DLD1 (cell line): ENCODE data around the gene PRR14.

Experiments used
- in situ Hi-C: cut with HindIII; loops from 2 replicates; pipeline ENCODE4 v1.10.0; 2017; ENCODE audit warnings: low sequenced_read_pairs

Gene PRR14

DNA sequence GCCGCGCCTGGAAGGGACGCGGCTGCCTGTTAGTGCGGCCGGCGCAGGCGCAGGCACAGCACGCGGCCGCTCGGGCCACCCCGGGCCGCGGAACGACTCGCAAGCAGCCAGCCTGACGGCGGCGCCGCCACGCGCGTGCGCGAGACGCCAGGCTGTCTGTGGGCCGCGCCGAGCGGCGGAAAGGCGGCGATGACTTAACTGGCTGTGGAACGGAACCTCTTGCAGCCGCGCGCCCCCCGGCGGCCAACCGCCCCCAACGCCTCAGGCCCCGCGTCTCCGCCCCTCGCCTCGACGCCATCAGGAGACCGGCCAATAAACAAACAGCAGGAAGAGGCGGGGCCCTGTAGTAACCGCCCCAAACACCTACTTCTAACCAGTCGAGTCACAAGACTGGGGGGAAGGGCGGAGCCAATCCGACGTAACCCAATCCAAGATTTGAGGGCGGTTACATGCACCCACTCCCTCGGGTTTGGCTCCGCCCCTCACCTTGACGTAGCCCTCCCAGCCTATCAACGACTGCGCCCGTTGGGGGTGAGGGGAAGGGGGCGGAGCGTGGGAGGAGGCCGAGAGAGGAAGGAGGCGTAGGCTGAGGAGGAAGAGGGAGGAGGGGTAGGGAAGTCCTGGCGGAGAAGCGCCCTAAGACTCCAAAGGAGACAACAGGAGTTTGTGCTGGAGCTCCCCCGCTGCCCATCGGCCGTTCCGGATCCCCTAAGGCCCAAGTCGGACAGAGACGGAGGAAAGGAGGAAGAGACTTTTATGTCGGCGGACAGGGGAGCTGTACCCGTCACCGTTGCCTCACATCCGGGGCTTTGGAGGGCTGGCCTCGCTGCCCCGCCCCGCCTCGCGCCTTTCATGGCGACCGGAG is 7.3 kb downstream of the PRR14 start, which contains the start of gene FBRS:
TSS of gene FBRS (plus strand) at position 566 of the 865 bp plus-strand sequence. CDS start 1,088 bp downstream, outside the sequence.
- in situ Hi-C loops = no loop called here

DNA sequence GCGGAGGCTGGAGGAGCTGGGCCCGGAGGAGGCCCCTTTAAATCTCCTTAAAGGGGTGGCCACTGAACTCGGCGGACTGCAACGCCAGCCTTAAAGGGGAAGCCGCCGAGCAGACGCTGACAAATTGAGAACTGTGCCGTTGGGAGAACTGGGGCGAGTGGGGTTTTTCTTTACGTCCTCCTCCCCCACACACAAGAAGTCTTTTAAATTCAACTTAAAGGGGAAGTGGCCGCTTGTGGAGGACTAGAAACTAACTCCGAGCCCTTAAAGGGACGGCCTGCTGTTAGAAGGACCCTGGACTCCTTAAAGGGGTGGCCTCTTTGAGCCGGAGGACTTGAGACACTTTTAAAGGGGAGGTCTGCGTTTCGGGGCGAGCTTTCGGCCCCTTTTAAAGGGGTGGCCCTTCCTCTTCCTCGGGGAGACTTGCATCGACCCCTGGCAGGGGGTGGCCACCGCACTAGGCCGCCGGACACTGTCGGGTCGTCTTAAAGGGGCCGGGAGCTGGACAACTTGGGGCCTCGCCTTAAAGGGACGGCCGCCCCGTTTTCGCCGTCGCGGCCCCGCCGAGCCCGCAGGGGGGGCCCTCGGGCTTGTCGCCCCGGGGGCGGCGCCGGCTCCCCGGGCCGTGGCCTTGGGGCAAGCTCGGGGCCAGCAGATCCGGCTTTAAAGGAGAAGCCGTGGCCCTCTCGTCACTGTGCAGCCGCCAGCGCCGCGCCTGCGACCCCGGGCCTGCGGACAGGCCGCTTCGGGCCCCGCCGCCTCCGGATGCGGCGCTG is 8.2 kb downstream of the PRR14 start:
- in situ Hi-C loops = no loop called here

DNA sequence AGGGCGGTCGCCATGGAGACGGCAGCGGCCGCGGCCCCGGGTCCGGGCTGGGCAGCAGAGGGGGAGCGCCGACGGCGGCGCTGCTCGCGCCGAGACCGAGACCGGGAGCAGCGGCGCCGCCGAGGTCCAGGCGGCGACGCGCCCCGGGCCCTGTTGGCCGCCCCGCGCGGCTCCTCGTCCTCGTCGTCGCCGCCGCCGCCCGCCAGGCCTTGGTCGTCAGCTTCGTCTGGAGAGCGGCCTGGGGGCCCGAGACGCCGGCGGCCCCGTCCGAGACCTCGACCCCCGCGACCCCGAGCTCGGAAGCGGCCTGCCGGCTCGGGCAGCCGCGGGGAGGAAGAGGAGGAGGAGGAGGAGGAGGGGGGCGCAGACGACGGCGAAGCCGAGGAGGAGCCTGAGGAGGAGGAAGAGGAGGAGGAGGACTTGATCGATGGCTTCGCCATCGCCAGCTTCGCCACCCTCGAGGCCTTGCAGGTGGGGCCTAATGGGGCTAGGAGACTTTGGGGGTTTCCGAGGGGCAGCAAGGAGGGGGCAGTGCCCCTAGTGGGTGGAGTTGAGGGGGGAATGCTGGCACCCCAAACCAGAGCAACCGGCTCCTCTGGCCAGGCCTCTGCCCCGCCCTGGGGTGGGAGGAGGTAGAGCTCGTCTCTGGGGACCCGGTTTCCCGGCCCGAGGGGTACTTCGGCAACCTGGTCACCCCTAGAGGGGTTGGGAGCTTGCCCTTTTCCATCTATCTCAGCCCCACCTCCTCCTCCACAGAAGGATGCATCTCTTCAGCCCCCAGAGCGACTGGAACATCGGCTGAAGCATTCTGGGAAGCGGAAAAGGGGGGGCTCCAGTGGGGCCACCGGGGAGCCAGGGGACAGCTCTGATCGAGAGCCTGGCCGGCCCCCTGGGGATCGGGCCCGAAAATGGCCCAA is 9.0 kb downstream of the PRR14 start:
- in situ Hi-C loops = no loop called here

DNA sequence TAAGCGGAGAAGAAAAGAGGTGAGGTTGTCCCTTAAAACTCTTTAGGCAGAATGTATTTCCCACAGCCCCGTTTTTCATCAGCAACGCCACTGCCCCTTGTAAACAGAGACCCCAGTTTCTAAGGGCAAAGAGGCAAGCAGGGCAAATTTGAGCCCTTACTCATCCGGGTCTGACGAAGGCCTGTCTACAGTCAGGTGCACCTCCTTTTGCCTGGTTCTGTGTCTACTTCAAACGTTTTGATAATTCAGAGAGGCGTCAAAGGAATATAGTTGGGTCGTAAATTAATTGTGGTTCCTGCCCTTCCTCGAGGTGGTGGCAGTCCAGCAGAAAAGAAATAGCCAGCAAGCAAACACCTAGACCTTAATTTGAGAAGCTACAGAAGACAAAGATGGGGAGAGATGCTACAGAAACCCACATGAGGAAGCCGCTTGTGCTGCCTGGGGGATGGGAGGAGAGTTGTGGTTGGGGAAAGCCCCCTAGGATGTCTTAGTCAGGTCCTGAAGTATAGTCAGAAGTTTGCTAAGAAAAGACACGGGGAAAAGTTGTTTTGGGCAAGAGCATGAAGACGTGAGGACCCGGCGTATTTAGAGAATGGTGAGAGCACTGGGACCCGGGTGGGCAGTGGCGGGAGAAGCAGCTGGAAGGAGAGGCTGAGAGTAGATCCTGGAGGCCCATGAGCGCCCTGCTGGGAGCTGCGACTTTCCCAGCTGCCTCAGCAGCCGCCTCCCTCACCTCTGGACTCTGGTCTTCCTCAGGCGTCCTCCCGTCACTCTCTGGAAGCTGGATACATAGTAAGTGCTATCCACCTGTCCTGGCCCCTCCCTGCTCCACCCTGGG is 9.9 kb downstream of the PRR14 start:
- in situ Hi-C loops = no loop called here

DNA sequence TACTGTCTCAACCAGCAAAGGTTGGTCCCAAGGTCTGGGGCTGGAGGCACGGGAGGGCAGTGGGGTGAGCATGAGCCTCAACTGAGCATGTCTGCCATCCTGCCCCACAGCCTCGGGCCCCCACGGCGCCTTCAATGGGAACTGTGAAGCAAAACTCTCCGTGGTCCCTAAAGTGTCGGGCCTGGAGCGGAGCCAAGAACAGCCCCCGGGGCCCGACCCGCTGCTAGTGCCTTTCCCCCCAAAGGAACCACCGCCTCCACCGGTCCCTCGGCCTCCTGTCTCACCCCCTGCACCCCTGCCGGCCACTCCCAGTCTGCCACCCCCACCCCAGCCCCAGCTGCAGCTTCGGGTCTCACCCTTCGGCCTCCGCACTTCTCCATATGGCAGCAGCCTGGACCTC is 11.7 kb downstream of the PRR14 start:
- in situ Hi-C loops = no loop called here

DNA sequence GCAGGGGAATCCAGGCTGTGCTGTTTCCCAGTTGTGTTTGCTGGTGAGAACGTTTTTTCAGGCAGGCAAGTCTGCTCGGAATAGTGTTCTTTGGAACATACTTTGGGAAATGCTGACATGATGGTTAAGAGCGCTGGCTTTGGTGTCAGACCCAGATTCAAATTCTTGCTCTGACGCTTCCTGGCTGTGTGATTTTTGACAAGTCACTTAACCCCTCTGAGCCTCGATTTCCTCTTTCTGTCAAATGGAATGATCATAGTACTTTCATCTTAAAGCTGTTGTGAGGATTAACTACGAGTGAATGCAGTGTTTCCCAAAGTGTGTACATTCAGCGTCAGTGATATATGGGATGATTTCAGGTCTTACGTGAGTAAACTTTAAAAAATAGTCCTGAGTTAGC is 12.3 kb downstream of the PRR14 start:
- in situ Hi-C loops = no loop called here

DNA sequence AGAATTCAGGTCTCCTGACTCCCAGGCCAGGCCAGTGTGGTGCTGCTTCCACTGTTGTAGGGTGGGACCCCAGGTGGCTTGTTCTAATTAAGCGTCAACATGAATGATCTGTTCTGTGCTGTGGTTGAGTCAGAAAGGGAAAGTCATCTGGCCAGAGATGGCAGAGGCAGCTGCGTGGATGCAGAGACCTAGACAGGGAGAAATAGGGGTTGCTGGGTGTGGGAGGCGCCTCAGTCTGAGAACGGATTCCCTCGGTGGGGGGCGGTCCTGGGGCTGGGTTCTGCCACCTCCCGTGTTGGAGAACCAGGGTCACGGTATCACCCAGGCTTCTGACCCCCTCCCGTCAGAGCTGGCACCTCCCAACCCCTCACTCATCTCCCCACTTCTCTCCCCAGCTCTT is 13.1 kb downstream of the PRR14 start:
- in situ Hi-C loops = no loop called here

DNA sequence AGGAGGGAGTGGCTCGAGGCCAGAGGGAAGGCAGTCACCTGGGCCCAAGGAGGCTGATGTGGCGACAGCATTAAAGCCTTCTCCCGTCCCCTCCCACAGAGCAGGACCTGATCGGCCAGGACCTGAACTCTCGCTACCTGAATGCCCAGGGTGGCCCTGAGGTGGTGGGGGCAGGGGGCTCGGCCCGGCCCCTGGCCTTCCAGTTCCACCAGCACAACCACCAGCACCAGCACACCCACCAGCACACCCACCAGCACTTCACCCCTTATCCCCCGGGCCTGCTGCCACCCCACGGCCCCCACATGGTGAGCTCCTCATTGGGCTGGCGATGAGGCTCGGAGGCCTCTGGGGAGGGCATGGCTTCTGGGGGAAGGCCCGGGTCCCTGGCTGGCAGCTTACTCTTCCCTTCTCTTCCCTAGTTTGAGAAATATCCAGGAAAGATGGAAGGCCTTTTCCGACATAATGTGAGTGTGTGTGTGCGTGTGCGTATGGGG is 13.9 kb downstream of the PRR14 start:
- in situ Hi-C loops = no loop called here

DNA sequence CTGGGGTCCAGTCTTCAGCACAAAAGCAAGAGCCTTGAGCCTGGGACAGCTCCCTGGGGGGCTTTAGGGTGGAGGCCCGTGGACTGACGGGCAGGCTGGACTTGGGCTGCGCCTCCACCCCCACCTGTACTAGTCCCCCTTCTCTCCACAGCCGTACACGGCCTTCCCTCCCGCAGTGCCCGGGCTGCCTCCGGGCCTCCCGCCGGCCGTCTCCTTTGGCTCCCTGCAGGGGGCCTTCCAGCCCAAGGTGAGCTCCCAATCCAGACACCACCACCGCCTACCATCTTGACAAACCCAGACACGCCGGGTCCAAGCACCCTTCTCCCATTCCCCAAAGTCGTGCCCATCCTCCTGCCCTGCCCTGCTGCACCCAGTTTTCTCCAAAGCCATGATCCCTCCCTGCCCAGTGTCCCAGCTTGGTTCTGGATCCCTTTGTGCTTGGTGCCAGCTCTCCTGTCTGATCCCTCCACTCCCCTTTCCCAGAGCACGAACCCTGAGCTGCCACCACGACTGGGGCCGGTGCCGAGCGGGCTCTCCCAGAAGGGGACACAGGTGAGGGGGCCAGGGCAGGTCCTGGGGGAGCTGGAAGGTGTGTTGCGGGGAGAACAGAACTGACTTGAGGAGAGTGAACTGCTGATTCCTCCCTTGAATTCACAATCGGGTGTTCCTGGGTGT is 14.5 kb downstream of the PRR14 start:
- in situ Hi-C loops = no loop called here

DNA sequence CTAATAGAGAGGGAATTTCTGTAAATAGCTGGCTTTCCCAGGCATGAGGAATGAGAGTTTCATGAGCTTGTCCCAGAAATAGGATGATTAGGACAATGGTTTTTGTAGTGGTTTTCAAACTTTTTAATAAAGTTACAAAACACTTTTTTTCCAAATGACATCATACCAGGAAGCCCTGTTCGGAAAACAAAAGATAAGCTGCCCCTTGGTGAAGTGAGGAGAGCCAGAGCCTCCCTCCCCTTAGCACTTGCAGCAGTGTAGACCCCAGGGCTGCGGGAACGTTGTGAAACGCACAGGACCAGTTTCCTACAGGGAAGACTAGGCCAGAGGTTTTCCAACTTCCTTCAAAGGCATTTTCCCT is 15.1 kb downstream of the PRR14 start:
- in situ Hi-C loops = no loop called here

DNA sequence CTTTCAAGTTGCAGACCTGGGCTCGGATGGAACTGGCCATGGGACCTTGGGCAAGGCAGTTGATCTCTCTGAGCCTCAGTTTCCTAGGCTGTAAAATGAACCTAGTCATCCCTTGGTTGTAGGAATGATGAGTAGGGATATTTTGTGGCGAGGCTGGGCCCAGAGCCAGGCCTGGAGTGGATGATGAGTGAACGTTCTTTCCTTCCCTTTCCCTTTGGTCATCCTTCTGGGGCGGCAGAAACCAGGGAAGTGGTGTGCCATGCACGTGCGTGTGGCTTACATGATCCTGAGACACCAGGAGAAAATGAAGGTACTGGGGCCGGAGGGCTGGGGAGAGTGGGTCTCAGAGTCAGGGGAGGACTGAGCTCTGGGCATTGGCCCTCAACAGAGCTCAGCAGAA is 15.9 kb downstream of the PRR14 start:
- in situ Hi-C loops = no loop called here

DNA sequence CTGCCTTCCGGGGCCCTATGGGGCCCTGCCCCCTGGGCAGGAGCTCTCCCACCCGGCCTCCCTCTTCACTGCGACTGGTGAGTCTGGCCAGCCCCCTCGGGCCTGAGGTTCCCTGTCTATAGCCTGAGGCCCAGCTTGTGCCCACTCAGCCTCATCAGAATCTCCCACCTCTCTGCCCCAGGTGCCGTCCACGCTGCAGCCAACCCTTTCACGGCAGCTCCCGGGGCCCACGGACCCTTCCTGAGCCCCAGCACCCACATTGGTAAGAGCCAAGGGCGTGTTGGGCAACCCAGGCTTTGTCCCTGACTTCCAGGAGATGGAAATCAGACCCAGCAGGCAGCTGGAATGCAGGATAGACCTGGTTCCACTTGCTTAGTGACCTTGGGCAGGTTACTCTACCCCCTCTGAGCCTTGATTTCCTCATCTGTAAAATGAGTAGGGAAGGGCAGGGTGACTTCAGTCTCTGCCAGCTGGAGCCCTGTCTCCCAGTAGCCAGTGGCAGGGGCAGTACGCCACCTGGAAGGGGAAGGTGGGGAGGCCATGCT is 16.7 kb downstream of the PRR14 start:
- in situ Hi-C loops = no loop called here

DNA sequence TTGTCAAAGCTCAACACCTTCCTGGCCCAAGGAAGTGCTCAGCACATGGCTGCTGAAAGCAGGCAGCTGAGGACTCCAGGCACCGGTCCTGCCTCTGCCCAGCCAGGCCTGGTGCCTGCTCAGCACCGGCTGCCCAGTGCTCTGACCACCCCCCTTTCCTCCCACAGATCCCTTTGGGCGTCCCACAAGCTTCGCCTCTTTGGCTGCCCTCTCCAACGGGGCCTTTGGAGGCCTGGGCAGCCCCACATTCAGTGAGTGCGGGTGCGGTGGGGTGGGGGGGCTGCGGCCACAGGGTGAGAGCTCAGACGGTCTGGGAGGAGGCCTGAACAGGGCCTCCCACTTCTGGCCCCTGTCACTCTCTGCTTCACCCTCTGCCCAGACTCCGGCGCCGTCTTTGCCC is 17.6 kb downstream of the PRR14 start:
- in situ Hi-C loops = no loop called here

DNA sequence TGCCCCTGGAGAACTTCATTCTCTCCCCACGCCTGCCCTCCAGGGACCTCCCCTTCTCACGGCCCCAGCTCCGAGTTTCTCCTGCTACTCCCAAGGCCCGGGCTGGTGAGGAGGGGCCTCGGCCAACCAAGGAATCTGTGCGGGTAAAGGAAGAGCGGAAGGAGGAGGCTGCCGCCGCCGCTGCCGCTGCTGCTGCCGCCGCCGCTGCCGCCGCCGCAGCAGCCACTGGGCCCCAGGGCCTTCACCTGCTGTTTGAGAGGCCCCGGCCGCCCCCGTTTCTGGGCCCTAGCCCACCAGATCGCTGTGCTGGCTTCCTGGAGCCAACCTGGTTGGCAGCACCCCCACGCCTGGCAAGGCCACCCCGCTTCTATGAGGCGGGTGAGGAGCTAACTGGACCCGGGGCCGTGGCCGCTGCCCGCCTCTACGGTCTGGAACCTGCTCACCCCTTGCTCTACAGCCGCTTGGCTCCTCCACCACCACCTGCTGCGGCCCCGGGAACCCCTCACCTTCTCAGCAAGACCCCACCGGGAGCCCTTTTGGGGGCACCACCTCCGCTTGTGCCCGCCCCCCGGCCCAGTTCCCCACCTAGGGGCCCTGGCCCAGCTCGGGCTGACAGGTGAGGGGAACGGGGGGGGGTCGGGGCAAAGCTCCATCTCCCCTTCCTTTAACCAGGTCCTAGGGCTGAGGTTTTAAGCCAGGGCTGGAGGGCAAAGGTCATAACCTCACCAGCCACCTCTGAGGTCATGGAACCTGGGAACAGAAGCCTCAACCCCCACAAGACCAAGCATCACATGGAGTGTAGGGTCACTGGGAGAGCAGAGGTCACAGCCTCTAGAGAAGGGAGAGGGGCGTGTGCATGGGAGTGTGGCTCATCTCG is 18.5 kb downstream of the PRR14 start:
- in situ Hi-C loops = no loop called here

DNA sequence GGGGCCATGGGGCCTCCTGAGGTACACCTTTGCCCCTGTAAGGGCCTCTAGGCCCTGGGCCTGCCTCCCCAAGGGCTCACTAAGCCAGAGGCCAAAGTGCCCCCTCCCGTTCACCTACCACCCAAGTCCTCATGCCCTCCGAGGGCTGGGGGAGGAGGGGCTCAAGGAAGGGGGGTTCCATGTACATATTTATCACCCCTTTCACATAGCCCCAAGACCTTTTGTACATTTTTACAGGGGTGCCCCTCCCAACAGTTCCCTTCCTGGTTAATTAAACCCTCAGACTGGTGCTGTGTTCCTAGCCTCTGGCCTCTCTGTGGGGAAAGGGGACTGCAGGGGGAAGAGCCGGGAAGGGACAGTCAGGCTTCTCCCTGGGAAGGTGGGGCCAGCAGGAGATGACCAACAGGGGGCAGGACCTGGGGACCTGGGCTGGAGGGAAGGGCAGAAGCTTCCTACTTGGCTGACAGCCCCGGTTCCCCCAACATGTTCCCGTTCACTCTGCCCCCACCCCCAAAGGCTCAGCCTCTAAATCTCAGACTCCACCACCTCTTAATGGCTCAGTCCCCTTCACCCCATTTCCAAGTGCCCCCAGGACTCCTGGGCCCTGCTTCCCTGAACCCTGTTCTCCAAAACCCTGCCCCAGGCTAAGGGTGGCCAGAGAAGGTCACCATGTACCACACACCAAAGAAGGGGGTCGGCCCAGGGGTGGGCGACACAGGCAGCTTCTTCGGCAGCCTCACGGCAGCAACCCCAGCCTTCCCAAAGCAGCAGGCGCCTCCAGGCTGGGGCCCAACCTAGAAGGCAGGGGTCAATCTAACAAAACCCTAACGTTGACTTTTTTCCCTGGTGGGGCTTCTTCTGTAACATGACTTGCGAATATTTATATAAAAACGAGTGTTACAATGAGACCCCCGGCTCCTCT is 19.4 kb downstream of the PRR14 start:
- in situ Hi-C loops = no loop called here

DNA sequence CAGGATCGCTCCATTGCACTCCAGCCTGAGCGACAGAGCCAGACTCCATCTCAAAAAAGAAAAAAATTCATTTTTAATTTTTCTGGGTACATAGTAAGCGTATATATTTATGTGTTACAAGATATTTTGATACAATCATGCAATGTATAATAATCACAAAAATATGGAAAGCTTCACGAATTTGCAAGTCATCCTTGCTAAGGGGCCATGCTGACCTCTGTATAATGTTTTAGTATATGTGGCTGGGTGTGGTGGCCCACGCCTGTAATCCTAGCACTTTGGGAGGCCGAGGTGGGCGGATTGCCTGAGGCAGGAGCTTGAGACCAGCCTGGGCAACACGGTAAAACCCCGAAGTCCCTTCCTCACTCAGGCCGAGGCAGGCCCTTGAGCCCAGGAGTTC is 24.4 kb downstream of the PRR14 start:
- in situ Hi-C loops = no loop called here

DNA sequence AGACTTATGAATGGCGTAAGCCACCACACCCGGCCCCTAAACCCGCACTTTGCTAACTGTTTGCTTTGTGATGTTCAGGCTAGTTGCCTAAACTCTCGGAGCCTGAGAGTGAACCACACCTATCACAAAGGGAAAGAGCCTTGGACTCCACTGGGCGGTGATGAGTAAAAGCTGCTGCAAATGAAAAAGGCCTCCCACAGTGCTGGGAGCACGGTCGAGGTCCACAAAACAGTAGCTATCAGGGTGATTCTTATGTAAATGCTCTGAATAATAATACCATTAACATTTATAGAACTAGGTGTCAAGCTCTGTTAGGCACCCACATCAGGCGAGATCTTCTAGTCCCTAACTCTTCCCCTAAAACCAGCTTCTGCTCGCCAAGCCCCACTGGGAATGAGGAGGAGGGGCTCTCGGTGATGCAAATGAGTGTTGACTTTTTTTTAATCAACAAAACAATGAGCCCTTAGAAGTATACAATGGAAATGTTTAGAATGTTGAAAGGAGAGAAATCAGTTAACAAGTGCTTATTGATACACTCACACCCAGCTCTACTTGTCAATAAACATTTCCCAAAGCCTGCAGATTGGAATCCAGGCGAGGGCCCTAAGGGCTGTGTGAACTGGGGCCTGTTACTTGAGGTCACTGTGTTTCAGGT is 27.3 kb downstream of the PRR14 start:
- in situ Hi-C loops = no loop called here
